ENCODE data around the gene TFB1M.

TFB1M gene

DNA sequence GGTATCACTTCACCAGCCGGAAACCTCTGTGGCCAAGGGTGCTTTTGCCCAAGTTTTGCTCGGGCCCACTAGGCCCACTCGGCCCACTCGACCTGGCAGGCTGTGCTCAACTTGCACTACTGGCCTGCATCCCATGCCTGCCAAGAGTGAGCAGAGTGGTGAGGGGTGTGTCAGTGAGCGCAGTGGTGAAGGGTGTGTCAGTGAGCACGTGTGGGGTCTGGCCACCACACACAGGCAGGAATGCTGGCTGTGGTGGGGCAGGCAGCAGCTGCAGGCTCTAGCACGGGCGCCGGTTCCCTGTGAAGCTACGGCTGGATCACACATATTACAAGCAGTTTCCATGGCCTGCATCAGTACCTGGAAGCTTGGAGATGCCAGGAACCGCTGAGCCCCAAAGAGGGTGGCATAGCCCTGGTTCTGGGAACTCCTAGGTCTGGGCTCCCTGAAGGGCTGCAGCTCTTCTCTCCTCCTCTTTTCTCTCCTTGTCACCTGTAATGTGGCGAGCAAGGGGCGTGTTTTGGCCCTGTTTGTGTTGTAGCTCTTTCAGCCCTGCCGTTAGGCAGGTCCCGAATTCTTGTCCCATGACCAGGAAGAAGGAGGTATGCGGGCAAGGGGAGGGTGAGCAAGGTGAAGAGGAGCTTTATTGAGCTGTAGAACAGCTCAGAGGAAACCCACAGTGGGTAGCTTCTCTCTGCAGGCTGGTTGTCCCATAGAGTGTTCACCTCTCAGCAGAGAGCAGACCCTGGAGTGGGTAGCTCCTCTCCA lies 101.5 kb downstream of the TFB1M start:
- TF ChIP-seq, protein P1, sequence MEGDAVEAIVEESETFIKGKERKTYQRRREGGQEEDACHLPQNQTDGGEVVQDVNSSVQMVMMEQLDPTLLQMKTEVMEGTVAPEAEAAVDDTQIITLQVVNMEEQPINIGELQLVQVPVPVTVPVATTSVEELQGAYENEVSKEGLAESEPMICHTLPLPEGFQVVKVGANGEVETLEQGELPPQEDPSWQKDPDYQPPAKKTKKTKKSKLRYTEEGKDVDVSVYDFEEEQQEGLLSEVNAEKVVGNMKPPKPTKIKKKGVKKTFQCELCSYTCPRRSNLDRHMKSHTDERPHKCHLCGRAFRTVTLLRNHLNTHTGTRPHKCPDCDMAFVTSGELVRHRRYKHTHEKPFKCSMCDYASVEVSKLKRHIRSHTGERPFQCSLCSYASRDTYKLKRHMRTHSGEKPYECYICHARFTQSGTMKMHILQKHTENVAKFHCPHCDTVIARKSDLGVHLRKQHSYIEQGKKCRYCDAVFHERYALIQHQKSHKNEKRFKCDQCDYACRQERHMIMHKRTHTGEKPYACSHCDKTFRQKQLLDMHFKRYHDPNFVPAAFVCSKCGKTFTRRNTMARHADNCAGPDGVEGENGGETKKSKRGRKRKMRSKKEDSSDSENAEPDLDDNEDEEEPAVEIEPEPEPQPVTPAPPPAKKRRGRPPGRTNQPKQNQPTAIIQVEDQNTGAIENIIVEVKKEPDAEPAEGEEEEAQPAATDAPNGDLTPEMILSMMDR (IDR thresholded peaks at IDR 0.05; ENCODE audit: low read length, missing control alignments), result no peak
- no peak for DNase-seq (ENCODE audit: low read depth)
- H3K4me3 ChIP-seq (replicated peaks; ENCODE audit: low read depth, low read length), result no peak overlapping the region

DNA sequence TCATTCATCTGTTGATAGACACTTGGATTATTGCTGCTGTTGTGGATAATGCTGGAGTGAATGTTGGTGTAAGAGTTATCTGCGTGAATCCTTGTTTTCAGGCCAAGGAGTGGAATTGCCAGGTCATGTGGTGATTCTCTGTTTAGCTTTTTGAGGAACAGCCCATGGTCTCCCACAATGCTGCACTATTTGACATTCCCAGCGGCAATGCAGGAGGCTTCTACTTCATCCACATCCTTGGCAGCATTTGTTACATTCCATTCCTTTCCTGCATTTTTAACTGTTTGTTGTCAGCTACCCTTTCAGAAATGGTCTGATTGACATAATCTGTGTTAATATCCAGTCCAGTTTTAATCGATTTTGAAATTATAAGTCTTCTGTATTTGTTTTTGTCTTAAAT lies 102.2 kb downstream of the TFB1M start:
- no peak for DNase-seq (ENCODE audit: low read depth)
- no peak overlapping the region for H3K4me3 ChIP-seq (replicated peaks; ENCODE audit: low read depth, low read length)
- TF ChIP-seq, protein P1 (IDR thresholded peaks at IDR 0.05; ENCODE audit: low read length, missing control alignments), result no peak

DNA sequence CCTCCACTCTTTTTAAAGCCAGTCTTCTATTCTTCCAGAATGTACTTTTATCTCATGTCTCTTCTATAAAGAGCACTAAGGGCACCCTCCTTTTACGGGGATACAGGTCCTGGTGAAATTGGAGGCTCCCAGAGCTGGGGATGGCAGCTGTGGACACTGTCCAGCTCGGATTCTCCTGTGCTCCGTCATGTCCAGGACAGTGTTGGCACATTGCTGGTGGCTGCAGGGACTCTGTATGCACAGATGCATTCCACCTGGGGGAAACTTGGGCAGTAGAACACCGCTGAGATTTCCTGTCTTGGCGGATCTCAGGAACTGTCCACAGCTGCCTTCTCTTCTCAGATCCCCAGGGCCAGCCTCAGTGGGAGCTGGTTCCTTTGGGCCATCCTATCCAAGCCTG lies 107.1 kb downstream of the TFB1M start:
- TF ChIP-seq, protein P1 (IDR thresholded peaks at IDR 0.05; ENCODE audit: low read length, missing control alignments), result no peak
- no peak for DNase-seq (ENCODE audit: low read depth)
- no peak overlapping the region for H3K4me3 ChIP-seq (replicated peaks; ENCODE audit: low read depth, low read length)

Data from fibroblast of pulmonary artery (primary cell).